Neutrophil (primary cell): ENCODE data around the gene SPATA6L.

Experiments
- H3K27ac ChIP-seq: fragments of 200-600 bp; sonication (generic); 2 replicates; pipeline ENCODE4 v1.5.1; 2016; ENCODE audit warnings: mild to moderate bottlenecking, moderate library complexity
- H3K27me3 ChIP-seq: fragments of 200-600 bp; sonication (generic); 2 replicates; pipeline ENCODE4 v1.6.0; 2016; ENCODE audit warnings: mild to moderate bottlenecking
- H3K36me3 ChIP-seq: fragments of 200-600 bp; sonication (generic); 2 replicates; pipeline ENCODE4 v1.5.1; 2017
- H3K4me1 ChIP-seq, 2 experiments: fragments of 200-600 bp in 1 of 2; sonication (generic) in 1 of 2; 1 replicate in 1 of 2; 2 replicates in 1 of 2; pipeline versions ENCODE4 v1.5.1 to v1.6.1; 2013 to 2016; ENCODE audit warnings: low read depth in 1 of 2, low read length in 1 of 2, mild to moderate bottlenecking in 1 of 2, moderate library complexity in 1 of 2; ENCODE audit not compliant: control insufficient read depth in 1 of 2, insufficient read depth in 1 of 2
- H3K4me3 ChIP-seq, 2 experiments: fragments of 200-600 bp in 1 of 2; sonication (generic) in 1 of 2; 1 replicate in 1 of 2; 2 replicates in 1 of 2; pipeline ENCODE4 v1.5.1; 2013 to 2016; ENCODE audit warnings: low read depth in 1 of 2, low read length in 1 of 2, mild to moderate bottlenecking in 1 of 2, moderate library complexity in 1 of 2
- H3K9me3 ChIP-seq: fragments of 200-600 bp; sonication (generic); 2 replicates; pipeline ENCODE4 v1.5.1; 2016
- CTCF ChIP-seq: fragments of 200-600 bp; sonication (generic); IDR thresholded peaks from 2 replicates; pipeline ENCODE4 v1.5.1; 2016; ENCODE audit warnings: antibody characterized with exemption

SPATA6L gene

GRCh38 chr9:4573176-4573575 lies 93.1 kb downstream of the SPATA6L start:
- TF ChIP-seq CTCF = no peak
- Histone ChIP-seq H3K4me3 (no peak overlapping the region), H3K9me3 (no peaks in the 10 kb centered on the region)

GRCh38 chr9:4572184-4572826 lies 94.0 kb downstream of the SPATA6L start:
- no peak for TF ChIP-seq CTCF
- H3K4me1 ChIP-seq = peaks cover 3 to 6% of the 10 kb centered on the region in 2 experiments
- H3K27ac ChIP-seq = no peak overlapping the region
- H3K4me3 ChIP-seq = no peak overlapping the region
- H3K9me3 ChIP-seq = no peaks in the 10 kb centered on the region
- no peaks in the 10 kb centered on the region for H3K36me3 ChIP-seq
- peaks cover 5% of the 10 kb centered on the region for H3K27me3 ChIP-seq

More at GRCh38 chr9:4573176-4573575, 93.1 kb downstream of the SPATA6L start:
- H3K4me1 ChIP-seq = peaks cover 3 to 6% of the 10 kb centered on the region in 2 experiments
- H3K27me3 ChIP-seq = peaks cover 5% of the 10 kb centered on the region
- H3K36me3 ChIP-seq = no peaks in the 10 kb centered on the region
- H3K27ac ChIP-seq = no peak overlapping the region

DNA sequence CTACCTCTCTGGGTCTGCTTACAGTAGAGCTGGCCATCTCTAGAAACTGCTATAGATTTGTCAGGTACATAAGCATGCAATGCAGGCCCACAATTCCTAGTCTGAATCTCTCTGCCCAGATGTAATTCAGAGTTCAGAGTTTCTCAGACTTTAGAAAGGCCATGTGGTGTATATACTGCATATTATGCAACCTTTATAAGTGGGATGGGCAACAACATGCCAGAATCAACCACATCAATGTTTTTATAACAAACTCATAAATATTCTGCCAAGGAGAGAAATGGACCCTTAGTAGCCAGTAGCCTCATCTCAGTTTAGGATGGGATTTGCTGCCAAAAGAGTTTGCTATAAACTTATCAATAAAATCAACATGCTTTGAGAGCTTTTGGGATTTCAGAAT lies 97.2 kb downstream of the SPATA6L start:
- Histone ChIP-seq H3K27ac (no peak overlapping the region), H3K36me3 (no peaks in the 10 kb centered on the region), H3K9me3 (no peaks in the 10 kb centered on the region), H3K4me1 (no peaks in the 10 kb centered on the region), H3K27me3 (peaks cover 6% of the 10 kb centered on the region), H3K4me3 (no peak overlapping the region)
- no peak for TF ChIP-seq CTCF

DNA sequence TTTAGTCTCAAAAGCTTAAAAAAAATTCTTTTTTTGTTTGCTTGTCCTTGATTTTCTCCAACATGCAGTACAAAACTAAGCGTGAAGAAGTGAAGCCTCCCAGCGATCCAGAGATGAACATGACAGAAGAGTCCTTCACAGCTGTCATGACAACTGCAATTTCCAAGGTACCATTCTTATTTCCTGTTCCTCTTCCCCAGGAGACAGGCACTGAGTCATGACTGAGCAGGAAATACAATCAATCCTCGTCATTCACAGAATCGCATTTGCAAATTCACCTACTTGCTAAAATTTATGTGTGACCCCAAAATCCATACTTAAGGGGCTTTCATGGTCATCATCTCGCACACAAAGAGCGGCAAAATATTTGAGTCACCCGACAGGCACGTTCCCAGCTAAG lies 98.7 kb downstream of the SPATA6L start:
- no peak for TF ChIP-seq CTCF
- Histone ChIP-seq H3K4me3 (no peak overlapping the region), H3K36me3 (no peaks in the 10 kb centered on the region), H3K27me3 (peaks cover 8% of the 10 kb centered on the region), H3K4me1 (no peaks in the 10 kb centered on the region), H3K9me3 (no peaks in the 10 kb centered on the region), H3K27ac (no peak overlapping the region)

DNA sequence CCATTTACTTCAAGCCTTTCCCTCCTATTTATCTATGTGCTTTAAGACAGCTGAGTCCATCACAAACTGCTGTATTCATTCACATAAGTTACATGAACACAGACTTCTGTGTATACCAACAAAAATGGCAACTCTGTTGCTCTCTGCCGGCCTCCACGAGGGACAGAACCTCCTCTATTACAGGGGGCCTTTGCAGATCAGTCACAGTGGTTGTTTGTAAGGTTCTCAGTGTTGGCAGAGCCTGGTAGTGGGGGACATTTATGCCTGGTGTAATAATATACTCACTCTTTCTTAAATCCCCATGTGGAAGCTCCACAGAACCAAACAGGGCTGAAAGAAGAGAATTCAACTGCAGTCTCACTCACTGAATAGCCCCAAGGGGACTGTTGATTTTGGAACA lies 99.5 kb downstream of the SPATA6L start:
- H3K4me1 ChIP-seq = no peaks in the 10 kb centered on the region
- no peak overlapping the region for H3K4me3 ChIP-seq
- H3K36me3 ChIP-seq = no peaks in the 10 kb centered on the region
- TF ChIP-seq CTCF = no peak
- H3K27me3 ChIP-seq = peaks cover 6% of the 10 kb centered on the region
- H3K9me3 ChIP-seq = no peaks in the 10 kb centered on the region
- no peak overlapping the region for H3K27ac ChIP-seq
